Medulla oblongata (tissue), 1 donor: ENCODE results near the gene TYK2.

Experiments used
- DNase-seq: peaks from one replicate; pipeline ENCODE4 v3.0.0-alpha.2; 2015; ENCODE audit errors: extremely low spot score

TYK2 gene

GRCh38 chr19:10309423-10309822 is 70.9 kb downstream of the TYK2 start, which contains the start of gene ZGLP1:
Gene ZGLP1, minus strand, starts transcription at chr19:10309815.
- no peak for DNase-seq

- DNase-seq, result no peak
Observed at GRCh38 chr19:10306327-10306726, 74.0 kb downstream of the TYK2 start.

GRCh38 chr19:10305139-10305806 is 75.1 kb downstream of the TYK2 start:
- peak; percentile 56 for DNase-seq
